HG03442 (cell line): ENCODE data around the gene PRKD3.
A peak's percentile ranks its signal among the peaks of the same experiment; 100 is the strongest.

Experiments used
- ATAC-seq: cut with Tn5 transposase; IDR thresholded peaks from one replicate; pipeline ENCODE4 v1.9.1; 2021; ENCODE audit warnings: mild to moderate bottlenecking, moderate library complexity; ENCODE audit not compliant: unreplicated experiment

PRKD3 gene

DNA sequence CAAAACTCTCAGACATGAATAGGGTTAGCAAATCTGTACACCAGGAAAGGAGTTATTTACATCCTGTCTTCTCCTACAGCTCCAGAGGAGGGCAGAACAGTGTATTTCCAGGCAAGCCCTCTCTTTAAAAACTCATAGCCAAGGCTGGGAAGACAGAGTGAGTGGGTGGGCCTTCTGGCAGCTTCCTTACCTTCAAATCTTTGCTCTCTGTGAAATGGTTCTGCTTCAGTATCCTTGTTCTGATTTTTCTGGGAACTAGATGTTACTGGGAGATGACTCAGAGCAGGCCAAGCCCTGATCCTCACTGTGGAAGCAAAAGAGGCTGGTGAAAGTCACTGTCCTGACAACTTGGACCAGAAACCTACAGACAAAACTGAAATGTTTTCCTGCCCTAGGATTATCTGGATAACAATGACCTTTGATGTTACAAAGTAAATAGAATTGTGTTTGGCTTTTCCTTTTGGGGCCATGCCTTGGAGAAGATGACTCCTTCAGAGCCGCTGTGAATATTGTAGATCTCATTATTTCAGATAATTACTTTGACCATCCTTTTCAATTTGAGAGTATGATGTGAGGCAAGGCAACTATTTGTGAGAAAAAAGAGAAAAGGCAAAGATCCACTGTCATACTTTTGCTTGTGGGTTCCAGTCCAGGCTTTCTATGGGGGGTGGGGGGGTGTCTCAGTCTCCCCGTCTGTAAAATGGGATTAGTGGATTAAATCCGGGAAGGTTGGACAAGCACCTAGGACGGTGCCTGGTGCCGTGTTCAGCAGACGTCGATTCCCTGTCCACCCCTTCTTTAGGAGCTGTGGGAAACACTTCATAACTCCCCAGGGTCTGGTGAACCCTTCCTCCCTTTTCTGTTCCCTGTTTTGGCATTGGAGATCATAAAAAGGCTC lies 19.2 kb upstream of the PRKD3 start:
- no peak for ATAC-seq

DNA sequence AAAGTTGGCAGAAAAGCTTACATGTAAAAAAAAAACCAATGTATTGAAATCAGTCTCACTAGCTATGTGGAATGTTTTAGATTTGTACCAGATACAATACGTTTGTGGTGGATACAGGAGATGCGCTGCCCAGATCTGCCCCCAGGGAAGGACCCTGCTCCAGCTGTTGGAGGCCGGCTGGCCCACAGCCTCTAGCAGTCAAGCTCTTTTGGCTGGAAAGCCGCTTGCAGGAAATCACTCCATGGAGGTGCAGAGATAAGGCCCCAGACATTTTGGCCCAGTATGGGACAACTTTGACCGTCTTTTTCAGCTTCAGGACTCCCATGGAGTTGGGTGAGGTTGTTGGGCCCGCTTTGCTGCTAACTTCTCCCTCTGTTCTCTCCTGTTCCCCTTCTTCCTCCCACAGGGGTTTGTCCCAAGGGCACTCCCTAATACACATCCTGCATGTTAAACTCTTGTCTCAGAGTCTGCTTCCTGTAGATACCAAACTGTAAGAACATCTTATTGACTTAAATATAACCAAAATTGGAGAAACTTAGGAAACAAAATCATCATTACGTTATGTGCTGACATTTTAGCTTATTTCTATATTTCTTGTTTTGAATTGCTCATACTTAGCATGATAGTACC lies 18.1 kb upstream of the PRKD3 start:
- no peak for ATAC-seq

DNA sequence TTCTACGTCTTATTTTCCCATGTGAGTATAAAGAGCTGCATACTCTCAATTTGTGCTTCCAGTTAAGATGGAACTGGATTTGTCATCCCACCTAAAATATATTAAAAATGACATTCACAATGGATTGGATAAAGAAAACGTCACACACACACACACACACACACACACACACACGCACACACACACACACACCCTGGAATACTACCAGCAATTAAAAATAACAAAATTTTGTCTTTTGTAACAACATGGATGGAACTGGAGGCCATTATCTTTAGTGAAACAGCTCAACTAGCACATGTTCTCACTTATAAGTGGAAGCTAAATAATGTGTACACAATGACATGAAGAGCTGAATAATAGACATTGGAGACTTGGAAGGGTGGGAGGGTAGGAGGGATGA lies 16.0 kb upstream of the PRKD3 start:
- ATAC-seq, result no peak

DNA sequence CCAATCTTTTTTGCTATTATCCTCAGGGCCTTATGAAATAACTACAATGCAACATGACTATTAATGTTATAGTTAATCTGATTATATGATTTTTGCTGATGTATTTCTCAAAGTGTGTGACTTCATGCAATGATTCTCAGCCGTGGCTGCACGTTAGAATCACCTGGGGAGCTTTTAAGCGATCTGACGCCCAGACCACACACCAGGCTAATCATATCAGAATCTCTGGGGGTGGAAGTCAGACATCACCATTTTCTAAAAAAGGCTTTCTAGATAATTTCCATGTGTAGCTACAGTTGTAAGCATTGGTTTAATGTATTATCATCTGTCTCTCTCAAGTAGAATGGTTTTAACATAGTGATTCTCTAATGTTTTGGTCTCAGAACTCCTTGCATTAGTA lies 14.3 kb upstream of the PRKD3 start:
- ATAC-seq, result no peak

DNA sequence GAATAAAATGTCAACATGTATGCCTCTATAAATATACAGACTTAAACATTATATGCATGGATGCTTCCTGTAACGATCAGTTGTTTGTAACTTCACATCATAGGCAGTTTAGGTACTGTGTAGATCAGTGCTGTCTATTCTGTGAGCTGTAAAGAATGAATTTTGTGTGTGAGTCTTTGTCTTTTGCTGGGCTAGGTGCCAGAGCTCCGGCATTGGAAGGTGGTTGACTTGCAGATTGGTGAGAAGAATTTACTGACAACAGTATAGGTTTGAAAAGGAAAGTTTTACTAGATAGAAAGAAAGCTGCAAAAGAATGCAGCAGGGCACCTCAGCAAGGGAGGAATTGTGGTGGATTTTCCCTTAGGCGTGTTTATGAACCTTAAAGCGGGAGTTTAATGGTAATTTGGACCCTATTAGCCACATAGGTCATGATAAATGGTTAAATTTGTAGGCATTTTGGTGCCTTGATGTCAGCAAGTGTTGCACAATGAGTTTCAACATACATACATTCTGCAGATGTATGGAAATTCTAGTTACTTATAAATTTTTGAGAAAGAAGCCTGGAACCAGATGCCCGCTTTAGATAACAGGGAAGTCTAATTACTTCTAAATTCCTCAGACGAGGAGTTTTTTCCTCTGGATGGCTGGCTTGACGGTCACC lies 13.1 kb upstream of the PRKD3 start:
- ATAC-seq, result no peak

- ATAC-seq, result no peak
These were observed 11.0 kb upstream of the PRKD3 start for GRCh38 chr2:37335604-37336003.

DNA sequence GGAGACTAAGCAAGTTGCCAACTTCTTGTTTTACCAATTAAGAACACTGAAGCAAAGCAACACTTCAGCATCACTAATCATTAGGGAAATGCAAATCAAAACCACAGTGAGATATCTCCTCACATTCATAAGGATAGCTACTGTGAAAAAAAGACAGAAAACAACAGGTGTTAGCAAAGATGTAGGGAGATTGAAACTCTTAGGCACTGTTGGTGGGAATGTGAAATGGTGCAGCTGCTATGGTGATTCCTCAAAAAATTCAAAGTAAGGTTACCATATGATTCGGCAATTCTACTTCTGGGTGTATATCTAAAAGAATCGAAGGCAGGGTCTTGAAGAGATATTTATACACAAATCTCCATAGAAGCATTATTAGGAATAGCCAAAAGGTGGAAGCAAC lies 8.6 kb upstream of the PRKD3 start:
- ATAC-seq, result no peak

- ATAC-seq, result no peak
These were observed 7.9 kb upstream of the PRKD3 start for GRCh38 chr2:37332560-37332959.

DNA sequence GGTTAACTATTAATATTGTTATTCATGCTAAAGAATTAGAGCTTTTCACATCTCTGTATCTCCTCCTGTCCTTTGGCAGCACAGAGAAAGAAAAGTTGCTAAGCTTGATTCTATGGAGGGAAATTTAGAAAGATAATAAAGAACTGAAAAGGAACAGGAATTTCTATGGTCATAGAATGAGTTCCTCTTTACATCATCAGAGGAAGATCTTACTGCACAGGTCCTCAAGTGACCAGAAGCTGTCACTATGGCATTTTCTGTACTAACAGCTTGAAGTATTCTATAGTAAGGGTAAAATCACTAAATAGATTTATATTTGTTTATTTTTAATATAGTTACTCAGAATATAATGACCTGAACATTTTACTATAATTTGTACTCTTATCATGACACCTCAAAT lies 6.0 kb upstream of the PRKD3 start:
- no peak for ATAC-seq

DNA sequence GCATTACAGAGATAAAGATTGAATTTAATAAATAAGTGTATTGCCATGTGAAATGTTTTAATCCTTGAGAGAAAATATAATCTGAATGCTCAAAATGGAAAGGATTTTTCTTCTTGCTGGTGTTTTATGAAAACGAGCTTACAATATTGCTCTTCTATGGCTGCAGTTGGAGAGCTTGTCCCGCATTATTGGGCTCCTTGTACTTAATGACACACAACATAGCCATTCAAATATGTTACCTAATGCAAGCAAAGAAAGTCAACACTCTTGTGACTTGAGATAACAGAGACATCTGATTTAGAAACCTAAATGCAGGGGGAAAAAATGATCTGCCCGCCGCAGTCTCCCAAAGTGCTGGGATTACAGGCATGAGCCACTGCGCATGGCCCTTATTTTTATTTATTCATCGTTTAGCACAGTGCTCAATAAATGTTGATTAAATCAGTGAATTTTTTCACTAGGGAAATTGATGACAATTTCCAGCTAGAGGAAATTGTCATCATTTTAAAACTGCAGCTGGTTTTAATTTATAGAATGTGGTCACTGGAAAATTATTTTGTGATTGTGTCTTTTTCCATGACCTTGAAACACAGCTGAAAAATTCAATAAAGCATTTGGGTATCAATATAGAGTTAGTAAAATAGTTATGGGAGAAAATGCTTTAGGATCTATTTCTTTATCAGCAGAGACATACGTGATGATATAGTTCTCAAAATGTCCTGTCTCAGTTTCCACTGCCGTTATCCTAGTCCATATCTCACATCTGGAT lies 2.4 kb upstream of the PRKD3 start:
- ATAC-seq, result no peak

GRCh38 chr2:37326285-37326684 lies 1.7 kb upstream of the PRKD3 start:
- ATAC-seq, result no peak

DNA sequence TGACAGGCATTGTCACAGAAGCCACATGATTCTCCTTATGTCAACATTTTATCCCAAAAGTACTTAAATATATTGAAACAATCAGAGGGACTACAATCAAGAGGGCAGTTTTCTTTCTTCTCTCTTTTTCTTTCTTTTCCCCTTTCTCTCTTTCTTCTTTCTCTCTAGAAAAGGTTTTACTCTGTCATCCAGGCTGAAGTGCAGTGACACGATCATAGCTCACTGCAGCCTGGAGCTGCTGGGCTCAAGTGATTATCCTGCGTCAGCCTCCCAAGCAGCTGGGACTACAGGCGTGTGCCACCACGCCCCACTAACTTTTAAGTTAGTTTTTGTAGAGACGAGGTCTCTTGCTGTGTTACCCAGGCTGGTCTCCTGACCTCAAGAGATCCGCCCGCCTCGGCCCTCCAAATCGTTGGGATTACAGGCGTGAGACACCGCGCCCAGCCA lies 1.0 kb upstream of the PRKD3 start:
- no peak for ATAC-seq

DNA sequence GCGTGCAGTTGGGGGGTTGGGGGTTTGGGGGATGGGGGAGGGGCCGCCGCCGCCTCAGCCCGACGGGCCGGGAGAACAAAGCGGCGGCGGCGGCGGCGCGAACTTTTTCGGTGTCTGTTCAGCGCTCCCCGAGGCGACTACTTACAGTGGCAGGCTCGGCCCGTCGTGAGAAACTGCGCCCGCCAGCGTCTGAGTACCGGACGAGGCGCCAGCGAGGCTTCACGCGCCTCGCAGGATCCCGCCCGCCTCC lies 172 bp downstream of the PRKD3 start:
- peak; percentile 60 for ATAC-seq

DNA sequence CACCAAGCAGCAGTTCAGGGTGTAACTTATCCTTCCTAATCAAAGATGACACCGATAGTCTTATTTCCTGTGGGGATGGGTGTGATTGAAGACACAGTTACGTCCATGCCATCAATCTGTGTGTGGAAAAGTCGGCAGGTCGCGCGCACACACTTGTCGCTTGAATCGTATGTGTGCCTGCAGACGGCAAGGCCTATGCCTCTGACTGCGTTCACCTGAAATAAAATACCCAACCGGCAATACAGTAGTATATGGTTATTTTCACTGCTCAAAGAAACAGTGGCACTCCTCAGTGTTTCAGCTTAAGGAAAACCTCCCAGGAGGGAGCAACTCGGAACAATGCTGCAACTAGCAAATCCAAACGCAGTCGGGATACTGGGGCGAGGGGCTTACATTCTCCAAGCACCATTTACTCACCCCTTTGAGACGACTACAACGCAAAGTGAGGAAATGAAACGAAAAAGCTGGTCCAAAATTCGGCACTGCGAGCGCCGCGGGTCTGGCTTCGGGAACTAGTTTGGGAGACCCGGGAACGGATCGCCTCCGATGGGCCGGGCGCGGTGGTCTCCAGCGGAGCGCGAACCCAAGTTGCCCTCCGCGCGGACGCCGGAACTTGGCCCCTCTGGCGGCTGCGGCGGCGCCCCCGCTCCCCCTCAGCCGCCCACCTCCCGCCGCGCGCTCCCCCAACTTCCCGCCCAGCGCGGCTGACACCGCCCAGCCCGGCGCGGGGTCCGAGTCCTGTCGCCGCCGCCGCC lies 675 bp downstream of the PRKD3 start:
- peak; percentile 19 for ATAC-seq

DNA sequence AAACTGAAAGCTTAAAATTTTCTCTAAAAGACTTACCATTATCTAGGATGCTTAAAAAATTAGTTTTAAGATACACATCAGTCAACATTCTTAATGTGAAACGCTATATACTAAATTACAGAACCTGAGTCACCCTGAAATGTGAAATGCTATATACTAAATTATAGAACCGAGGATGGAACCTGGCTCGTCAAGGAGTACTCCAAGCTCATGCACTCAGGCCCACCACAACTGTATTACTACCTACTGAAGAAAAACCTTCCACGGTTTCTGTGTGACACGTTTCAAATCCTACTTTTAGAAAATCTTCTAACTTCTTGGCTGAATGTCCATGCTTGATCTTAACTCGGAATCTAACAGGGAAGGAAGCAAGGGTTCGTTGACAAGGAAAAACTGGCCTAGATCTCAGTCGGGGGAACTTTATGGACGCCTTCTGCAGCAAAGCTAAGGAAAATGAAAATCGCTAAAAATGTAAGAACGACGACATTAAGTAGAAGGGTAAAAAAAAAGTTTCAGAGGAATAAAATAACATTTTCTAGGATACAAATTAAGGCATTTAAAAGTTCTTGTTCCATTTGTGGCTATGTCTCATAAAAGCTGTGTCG lies 1.4 kb downstream of the PRKD3 start:
- ATAC-seq, result no peak

DNA sequence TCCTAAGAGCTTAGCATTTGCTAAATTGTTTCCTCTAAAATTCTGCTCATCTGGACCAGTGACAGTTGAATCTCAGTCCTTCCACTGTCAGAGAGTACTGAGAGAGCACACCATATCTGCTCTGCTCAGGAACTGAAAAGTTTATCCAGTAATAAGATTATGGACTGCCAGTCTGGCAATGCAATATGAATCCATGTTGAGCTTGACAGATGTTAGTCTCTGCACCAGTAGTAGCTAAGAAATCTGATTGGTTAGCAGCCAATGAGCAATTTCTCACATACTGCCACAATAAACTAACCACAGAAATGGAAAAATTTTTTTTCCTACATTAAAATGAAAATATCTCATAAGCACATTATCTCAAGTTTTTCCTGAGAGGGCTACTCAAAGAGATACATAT lies 2.3 kb downstream of the PRKD3 start:
- ATAC-seq, result no peak

GRCh38 chr2:37321029-37321682 lies 3.5 kb downstream of the PRKD3 start:
- no peak for ATAC-seq

- ATAC-seq, result no peak
These were observed 4.7 kb downstream of the PRKD3 start for GRCh38 chr2:37319754-37320609.

DNA sequence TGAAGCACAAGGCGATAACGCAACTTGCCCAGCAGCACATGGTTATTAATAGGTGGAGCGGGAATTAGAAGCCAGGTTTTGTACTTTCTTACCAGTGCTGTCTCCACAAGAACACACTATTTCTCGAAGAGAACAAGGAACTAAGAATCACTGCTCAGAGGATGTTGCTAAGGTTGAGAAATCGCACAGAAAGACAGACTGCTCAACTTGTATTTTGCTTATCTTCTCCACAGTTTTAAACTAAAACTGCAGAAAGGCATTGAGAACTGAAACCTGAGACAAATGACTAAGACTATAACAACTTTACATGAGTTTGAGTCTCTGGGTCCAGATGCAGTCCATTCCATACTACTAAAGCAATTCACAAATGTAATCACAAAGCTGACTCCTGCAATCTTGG lies 6.2 kb downstream of the PRKD3 start:
- peak; percentile 68 for ATAC-seq
